NCI-H146 treated with DMSO at 0.1 percent for 48 hours (cell line): ENCODE data around the gene TSPAN18.

ENCODE experiments used
- DNase-seq: peaks from one replicate; lab custom pipeline; 2025; ENCODE audit not compliant: unreplicated experiment; lab: John Stamatoyannopoulos, UW

Gene TSPAN18

DNA sequence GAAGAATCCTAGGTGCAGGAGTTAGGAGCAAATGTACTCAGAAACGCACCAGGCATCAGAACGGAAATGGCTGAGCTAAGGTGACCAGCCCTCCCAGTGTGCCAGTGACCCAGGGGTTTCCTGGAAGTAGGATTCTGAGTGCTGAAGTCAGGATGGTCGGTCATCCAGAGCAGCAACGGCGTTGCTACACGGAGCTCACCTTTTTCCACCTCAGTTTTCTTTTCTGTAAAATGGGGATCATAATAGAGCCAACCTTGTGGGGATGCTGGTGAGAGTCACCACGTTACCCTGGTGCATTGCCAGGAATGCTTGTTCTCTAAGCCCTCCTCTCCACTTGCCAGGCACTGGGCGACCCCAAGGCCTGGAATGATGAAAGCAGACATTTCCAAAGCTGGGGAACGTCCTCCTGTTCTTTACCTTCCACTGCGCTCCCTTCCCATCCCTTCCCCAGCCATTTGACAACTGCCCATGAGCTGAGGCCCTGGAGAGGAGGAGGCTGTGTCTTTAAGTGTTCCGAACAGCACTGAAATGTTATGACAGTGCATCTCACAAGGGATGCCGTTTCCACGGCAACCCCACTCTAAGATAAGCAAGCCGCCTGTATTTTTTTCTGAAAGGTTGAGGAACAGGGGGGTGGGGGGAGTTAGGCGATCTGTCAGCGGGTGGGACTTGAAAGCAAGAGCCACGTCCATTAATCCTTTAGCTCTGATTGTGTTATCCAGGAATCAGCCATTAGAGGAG is 66.8 kb downstream of the TSPAN18 start:
- no peak for DNase-seq

DNA sequence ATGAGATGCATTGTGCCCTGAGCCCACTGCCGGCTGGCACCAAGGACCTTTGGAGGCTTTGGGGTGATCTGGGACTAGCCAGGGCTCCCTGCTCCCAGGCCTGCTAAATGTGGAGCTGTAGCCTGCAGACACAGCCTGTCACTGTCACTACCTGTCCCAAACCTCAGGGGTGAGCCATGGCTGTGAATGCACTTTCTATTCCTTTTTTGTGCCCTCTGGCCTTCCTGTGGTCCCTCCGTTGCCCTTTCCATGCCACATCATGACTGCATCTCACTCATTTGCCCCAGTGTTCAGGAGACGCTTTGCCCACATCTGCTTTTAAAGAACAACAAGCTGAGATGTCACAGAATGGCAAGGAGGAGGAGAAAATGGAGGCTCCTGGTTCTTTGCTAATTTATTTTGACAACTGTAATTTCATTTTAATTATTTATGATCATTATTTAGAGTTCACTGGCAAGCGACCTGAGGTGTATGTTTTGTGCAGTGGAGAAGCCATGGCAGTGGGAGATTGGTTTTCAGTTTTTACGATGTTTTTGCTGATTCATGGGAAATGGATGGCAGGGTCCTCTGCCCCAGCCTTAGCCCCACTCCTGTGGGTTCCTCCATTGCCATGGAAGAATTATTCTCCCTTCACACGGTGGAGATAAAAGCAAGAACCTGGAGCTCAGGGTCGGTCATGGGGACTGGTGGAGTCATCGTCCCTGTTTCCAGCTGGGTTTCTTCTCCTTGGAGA is 69.2 kb downstream of the TSPAN18 start:
- DNase-seq, result no peak

DNA sequence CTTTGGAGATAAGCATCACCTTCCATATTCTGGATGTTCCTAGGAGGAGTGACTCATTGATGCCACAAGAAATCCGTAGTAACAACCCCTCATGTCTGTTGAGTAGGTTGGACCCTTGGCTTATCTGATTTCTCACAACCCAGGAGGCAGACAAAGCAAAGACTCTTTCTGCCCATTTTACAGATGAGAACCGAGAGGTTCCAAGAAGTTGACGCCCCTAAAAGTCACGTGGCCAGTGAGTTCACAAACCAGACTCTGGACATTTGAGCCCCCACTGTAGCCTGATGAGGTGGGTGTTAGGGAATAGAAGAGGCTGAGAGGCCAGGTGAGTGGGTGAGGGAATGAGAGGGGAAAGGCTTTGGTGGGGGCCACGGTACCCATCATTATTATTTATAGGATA is 70.3 kb downstream of the TSPAN18 start:
- DNase-seq, result no peak

DNA sequence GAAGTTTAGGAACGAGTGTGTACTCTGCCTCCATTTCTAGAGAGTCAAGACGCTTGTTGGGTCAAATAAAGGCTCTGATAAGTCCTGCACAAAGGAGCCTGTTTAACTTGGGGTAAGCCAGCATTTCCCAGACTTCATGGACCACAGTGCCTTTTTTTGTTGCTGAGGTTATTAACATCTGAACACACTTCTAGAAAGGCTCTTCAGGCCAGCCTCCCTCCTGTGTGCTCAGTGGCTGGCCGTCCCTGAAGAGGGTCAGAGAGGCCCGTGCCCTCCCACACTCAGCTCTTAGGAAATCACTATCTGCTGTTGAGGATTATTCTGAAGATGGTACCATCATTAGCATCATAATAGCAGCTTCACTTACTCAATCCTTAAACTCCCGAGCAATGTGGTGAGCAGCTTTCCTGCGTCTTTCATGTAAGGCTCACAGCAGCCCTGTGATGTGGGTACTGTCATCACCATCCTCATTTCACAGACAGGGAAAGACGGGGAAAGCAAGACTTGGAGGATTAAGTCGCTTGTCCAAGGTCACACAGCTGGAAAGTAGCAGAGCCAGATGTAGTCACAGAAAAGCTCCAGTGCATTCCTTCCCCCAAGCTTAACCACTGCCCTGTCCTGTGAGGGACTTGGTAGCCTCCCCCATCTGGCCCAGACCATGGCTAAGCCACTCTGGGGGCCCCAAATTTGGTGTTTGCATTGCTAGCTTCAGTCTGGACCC is 71.3 kb downstream of the TSPAN18 start:
- no peak for DNase-seq

DNA sequence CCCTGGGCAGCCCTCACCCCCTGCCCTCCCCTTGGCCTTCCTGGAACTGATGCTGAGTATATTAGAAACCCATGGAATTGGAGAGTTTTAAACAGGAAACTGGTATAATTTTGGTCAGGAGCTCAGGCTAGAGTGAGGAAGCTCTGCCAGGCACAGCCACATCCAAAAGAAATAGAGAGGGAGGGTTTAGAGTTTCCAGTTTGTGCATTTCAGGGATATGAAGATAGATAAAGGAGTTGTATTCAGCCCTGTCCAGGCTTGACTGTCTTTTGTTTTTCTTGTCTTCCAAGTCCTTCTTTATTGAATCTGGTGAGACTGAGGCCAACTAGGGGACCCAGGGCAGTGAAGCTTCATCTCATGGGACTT is 71.8 kb downstream of the TSPAN18 start:
- DNase-seq, result no peak

DNA sequence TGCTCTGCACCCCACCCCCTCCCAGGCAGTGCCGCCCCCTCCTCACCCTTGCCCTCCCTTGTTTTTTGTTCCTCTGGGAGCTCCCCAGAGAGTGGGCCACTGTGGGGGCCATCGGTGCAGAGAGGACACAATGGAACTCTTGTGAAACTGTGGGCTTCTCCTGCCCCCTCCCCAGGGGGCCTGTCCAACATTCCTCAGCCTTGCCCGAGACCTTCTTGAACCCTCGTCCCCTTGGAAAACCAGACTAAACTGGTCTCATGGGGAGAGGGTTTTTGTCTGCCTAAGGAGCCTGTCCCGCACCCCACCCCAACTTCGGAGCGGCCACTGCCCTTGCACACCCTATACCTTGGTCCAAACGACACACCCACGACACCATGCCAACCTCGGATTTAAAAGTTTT is 72.2 kb downstream of the TSPAN18 start:
- DNase-seq, result no peak

DNA sequence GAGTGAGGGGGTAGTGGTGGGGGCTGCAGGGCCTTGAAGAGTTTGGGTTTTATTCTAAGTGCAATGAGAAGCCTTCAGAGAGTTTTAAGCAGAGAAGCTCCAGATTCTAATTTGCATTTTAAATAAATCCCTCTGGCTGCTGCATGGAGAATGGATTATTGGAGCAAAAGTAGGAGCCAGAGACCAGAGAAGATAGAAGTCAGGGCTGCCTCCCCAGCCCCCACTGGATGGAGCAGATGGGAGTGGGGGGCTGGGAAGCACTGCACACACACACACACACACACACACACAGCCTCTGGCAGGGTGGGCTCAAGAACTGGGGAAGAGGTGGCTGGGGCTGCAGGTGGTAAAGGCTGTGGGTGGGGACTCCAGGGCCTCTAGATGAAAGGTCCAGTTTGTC is 75.6 kb downstream of the TSPAN18 start:
- no peak for DNase-seq

DNA sequence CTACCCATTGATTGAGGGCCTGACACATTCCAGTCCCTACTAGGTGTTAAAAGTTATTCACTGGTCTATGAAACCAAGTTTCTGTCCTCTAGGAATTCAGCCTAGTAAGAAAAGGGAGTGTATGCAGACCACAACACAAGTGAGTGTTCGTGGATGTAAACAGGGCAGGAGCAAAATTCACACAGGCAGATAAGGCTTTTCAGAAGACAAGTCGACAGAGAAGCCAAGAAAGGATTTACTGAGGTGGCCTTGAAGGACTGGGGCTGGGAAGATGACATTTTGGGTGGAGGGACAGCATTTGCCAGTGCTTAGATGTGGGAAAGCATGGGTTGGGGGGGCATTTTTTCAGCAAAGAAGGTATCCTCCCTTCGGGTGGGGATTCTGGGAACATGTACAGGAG is 76.2 kb downstream of the TSPAN18 start:
- no peak for DNase-seq

DNA sequence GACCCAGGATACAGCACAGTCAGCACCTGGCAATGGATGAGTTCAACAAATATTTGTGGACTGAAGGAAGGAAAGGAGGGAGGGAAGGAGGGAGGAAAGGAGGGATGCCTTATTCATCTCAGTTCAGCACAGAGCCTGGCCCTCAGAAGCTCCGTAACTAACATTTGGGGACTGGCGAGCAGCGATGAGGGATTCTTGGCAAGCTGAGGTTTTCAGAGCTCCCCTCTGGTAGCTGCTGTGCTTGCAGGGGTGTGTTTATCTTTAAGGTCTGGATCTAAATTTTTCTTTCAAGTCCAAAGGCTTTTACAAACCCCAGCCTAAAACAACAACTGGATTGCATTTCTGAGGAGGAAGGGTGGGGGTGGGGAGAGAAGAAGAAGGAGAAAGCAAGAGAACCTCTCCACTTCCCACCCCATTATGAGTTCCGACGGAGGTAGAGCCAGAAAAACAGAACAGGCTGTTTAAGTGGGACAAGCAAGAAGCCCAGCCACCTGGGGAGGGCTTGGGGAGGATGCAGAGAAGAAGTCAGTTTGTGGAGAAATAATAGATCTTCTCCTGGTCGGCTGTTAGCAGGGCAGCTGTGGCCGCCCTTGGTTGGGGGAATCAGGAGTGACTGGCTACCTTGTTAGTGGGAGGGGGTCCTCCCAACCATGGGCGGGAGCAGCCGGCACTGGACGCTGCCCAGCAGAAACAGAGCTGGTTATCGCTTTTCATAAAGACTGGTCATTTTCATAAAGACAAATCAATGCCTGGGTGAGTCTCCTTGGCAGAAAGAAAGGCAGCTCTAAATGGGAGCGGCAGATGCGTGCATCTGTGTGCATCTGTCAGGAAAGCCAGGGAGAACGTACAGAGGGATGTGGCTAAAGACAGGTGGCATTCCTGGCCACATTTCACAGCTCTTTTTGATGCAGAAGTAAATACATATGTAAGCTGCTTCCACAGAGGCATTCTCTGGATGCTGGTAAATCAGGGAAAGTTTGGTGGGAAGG is 78.0 kb downstream of the TSPAN18 start:
- DNase-seq, result no peak

DNA sequence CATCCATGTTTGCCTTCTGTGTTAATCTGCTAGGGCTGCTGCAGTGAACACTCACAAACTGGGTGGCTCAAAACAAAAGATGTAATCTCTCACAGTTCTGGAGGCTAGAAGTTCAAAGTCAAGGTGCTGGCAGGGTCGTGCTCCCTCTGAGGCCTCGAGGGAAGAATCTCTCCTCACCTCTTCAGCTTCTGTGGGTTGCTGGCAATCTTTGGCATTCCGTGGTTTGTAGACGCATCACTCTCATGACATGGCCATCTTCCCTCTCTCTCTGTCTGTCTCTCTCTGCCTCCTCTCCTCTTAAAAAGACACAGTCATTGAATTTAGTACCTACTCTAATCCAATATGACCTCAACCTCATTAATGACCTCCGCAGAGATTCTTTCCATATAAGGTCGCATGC is 78.8 kb downstream of the TSPAN18 start:
- no peak for DNase-seq

DNA sequence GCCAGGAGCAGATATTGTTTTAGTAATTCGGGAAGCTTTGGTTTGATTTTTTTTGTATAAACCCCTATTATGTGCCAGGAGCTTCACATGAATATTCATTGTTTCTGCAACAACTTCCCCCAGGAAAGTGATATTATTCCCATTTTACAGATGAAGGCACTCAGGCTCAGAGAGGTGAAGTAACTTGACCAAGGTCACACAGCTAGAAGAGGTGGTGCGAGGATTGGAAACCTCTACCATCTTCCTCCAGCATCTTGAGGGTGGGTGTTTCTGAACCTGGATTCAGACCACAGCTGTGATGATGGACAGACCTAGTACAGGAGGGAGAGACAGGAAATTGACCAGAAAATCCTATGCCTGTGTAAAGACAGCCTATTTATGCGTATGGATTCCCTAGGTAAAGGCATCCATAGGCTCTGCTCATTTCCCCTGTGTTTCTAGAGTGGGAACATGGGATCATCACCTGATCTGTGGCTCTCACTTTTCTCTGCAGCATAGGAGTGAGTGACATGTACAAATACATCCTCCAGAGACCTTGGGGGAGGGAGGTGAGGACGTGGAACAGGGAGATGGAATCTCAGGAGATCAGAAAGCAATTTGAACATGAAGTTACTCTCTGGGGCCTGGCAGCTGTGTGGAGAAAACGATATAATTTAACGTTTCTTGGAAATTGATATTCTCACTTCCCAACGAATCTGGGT is 81.4 kb downstream of the TSPAN18 start:
- no peak for DNase-seq

DNA sequence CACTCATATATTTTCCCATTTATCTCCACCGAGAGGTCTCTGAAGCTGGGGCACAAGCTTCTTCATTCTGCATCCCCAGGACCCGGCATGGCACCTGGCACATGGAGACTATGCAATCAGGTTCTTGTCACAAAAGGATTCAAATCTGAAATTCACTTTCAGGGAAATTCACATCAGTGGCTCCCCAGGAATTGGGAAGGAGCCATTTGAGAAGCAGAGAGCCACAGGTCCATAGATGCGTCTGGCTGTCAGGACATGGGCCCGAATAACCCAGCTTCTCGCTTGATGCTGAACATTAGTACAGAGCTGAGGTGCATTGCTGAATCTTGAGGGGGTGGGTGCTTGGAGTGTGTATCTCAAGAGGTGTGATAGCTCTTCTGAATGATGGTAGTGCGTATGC is 82.5 kb downstream of the TSPAN18 start:
- no peak for DNase-seq

DNA sequence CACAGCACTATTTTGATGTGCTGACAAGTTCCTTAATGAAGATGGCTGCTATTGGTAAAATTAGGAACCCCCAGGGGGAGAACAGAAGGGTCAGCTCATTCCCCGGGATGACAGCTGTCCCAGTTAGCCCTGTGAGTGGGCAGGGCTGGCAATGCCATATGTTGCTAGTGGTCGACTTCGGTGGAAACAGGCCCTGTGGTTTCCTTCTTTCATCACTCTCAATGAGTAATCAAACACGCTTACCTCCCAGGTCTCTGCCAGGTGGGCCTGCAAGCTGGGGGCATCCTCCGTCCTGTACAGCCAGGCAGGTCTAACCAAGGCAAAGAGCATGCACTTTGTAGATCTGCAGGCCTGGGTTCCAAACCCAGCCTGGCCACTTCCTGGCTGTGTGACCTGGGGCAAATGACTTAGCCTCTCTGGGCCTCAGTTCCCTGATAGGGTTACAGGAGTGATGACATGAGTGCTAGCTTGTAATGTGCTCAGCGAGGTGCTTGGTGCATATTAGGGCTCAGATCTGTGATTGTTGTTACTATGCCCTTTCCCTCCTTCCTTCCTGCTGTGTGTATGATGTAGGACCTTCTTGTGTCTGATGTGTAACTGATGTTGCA is 85.2 kb downstream of the TSPAN18 start:
- no peak for DNase-seq

DNA sequence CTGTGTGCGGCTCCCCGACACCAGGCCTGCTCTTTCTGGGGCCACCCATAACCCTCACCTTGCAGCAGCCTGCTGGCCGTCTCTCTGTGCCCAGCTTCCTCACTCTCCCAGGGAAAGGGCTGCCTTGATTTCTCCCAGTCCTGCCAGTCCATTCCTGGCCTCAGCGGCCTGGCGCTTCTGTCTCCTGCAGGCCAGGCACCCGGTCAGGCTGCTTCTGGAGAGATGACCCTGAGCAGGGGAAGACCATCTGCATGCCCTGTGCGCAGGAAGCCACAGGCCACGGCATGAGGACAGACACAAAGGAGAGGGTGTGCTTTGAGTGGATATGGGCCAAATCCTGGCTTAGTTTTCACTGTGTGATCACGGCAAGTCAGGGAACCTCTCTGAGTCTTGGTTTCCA is 86.2 kb downstream of the TSPAN18 start:
- DNase-seq, result no peak

DNA sequence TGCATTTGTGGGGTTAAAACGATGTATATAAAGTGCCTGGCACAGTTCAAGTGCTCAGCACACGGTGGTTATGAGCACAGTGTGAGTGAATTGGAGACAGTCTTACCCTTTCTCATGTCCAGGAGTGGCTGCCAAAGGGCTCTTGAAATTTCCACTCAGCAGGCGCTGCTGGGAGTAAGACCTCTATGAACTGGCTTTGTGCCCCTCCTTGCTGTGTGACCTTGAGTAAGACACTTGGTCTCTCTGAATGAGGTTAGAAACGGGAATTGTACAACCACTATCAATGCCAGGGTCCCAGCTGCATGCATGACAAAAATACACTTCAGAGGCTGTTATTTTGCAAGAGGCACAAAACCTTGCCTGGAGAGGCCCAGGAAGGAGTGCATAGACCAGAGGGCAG is 86.6 kb downstream of the TSPAN18 start:
- no peak for DNase-seq

DNA sequence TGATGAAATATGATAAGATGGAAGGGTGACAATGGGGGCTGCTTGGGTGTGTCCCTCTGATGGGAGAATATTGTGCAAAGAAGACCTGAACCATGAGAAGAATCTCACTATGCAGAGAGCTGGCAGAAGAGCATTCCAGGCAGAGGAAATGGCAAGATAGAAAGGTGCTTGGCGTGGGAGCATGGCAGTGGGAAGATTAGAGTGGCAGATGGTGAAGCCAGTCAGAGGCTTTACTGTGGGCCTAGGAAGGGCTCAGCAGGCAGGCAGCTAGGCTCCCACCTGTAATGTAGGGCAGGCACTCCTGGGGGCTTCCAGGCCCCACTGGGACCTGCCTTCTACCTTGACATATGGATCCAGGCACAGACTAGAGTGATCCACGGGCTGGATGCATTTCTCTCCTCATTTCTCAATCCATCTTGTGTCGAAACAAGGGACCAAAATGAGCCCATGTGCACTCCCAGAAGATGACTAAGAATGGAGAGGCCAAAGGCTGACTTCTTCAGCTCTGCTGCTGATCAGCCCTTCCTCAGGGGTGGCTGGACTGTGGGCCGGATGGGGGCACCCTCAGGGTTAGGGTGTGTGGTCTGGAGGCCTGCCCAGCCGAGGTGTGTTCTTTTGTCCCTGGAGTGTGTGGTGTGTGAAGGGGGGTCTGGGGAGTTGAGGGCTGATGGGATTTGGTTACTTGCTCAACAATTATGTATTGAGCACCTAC is 88.3 kb downstream of the TSPAN18 start:
- DNase-seq, result no peak

DNA sequence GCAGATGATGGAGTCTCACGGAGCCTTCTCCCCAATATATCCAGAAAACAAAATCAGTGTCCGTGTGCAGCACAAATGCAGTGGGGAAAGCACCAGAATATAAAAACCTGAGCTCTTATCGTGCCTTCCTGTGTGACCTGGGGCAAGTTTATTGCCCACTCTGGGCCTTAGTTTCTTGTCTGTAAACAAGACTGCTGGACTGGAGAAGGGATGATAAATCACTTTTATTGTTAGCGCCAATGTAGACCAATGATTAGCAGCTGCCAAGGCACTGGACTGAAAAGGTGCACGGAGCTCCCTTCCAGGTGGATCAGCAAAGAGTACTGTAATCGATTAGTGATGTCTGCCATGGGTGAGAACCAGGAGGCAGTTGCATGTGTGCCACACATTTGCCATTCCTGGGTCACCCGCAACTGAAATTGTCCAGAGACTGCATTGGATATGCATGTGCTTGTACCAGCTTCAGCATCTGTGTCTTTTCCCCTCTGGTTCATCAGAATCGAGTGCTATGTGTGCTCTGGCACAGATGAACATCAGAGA is 89.2 kb downstream of the TSPAN18 start:
- no peak for DNase-seq

DNA sequence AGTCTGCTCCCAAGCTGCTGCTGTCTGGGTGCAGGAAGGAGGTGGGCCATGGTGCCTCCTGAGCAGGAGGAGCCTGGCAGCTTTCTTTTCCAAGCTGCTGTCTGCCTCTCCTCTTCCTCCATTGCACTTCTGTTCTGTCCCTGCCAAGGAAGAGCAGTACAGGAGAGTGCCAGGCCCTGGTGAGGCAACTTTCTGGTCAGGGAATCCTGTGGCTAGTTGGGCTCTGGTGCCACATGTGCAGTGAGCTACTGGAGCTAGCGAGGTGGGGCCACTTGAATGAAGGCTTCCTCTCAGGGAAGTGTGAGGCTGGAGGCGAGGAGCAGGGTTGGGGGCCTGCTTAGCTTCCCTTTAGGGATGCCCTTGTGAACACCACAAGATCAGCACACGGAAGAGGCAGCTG is 90.0 kb downstream of the TSPAN18 start:
- DNase-seq, result no peak
